K562 (cell line): Measurements from ENCODE around the gene HPS5. TPM values are rescaled to one million over a fixed set of nuclear protein-coding genes. Genes with fewer than 3 reads are reported as not detected.

Experiments used
- C11orf30 ChIP-seq: fragments of 450-650 bp; IDR thresholded peaks from 2 replicates; pipeline ENCODE4 v1.6.1; 2016; ENCODE audit warnings: low read depth, mild to moderate bottlenecking
- CBFA2T2 ChIP-seq: fragments of 450-650 bp; conservative IDR thresholded peaks from 2 replicates; pipeline ENCODE4 v1.6.1; 2017; ENCODE audit warnings: mild to moderate bottlenecking
- CBFB ChIP-seq: sonication (generic); formaldehyde crosslinking; IDR thresholded peaks from 2 replicates; pipeline ENCODE4 v1.4.0; 2020; ENCODE audit warnings: mild to moderate bottlenecking, missing genetic modification reagents
- CBX5 ChIP-seq: IDR thresholded peaks from 2 replicates; pipeline ENCODE4 v1.6.1; 2014; ENCODE audit warnings: low read depth, borderline replicate concordance
- CCNT2 ChIP-seq: IDR thresholded peaks from 2 replicates; pipeline ENCODE4 v1.6.1; 2011; ENCODE audit warnings: borderline replicate concordance, low read depth, mild to moderate bottlenecking, moderate library complexity, mixed read lengths, low read length; ENCODE audit not compliant: insufficient read length; ENCODE audit errors: extremely low read depth
- DACH1 ChIP-seq: fragments of 450-650 bp; IDR thresholded peaks from 2 replicates; pipeline ENCODE4 v1.6.1; 2018; ENCODE audit not compliant: partially characterized antibody
- ESRRA ChIP-seq: fragments of 450-650 bp; IDR thresholded peaks from 2 replicates; pipeline ENCODE4 v1.6.1; 2014; ENCODE audit warnings: low read depth, mild to moderate bottlenecking, moderate library complexity, borderline replicate concordance
- FOS ChIP-seq: IDR thresholded peaks from 3 replicates; pipeline ENCODE4 v1.6.1; 2011; ENCODE audit not compliant: insufficient read length; ENCODE audit errors: extremely low read depth
- FOXK2 ChIP-seq, 2 experiments: fragments of 450-650 bp; IDR thresholded peaks in 1 of 2; conservative IDR thresholded peaks in 1 of 2; 2 replicates each; pipeline ENCODE4 v1.6.1; 2016; ENCODE audit warnings: low read depth in 2 of 2, mild to moderate bottlenecking in 1 of 2
- HEY1 ChIP-seq: fragments of 250-450 bp; sonication (Bioruptor Pico); IDR thresholded peaks from 2 replicates; pipeline ENCODE4 v1.5.0; 2020; ENCODE audit warnings: mild to moderate bottlenecking, moderate library complexity, borderline replicate concordance
- JUND ChIP-seq, 2 experiments: IDR thresholded peaks; 2 replicates in 1 of 2; 3 replicates in 1 of 2; pipeline ENCODE4 v1.6.1; 2011; ENCODE audit warnings: borderline replicate concordance in 2 of 2, low read depth in 2 of 2, low read length in 2 of 2, improper control_type of control experiment in 1 of 2, missing biosample characterization in 1 of 2, missing genetic modification characterization in 1 of 2, missing genetic modification reagents in 1 of 2
- MCM7 ChIP-seq, 2 experiments: fragments of 450-650 bp; IDR thresholded peaks; 2 replicates each; pipeline ENCODE4 v1.6.1; 2016 to 2018
- MTF1 ChIP-seq: fragments of 250-450 bp; sonication (Bioruptor Pico); IDR thresholded peaks from 2 replicates; pipeline ENCODE4 v1.9.0; 2021; ENCODE audit warnings: moderate library complexity, mild to moderate bottlenecking, inconsistent platforms, borderline replicate concordance
- MYBL2 ChIP-seq, 2 experiments: fragments of 450-650 bp in 1 of 2; sonication (generic) in 1 of 2; formaldehyde crosslinking in 1 of 2; IDR thresholded peaks; 2 replicates each; pipeline versions ENCODE4 v1.6.1 to v1.8.1; 2017 to 2022; ENCODE audit warnings: borderline replicate concordance in 1 of 2, inconsistent platforms in 1 of 2, low read depth in 1 of 2, mild to moderate bottlenecking in 1 of 2, missing genetic modification reagents in 1 of 2, moderate library complexity in 1 of 2
- NFIX ChIP-seq: fragments of 250-450 bp; sonication (Bioruptor Pico); IDR thresholded peaks from 2 replicates; pipeline ENCODE4 v1.4.0; 2020; ENCODE audit warnings: low read depth, mild to moderate bottlenecking, moderate library complexity
- NR2C2 ChIP-seq, 2 experiments: fragments of 200-800 bp in 1 of 2; sonication (Bioruptor generic) in 1 of 2; sonication (generic) in 1 of 2; formaldehyde crosslinking in 1 of 2; IDR thresholded peaks; 2 replicates each; pipeline versions ENCODE4 v1.6.1 to v1.8.0; 2016 to 2022; ENCODE audit warnings: mild to moderate bottlenecking in 1 of 2, missing compliant biosample characterization in 1 of 2, missing genetic modification characterization in 1 of 2, missing genetic modification reagents in 1 of 2
- POU5F1 ChIP-seq: fragments of 150-350 bp; IDR thresholded peaks from 2 replicates; pipeline ENCODE4 v1.6.1; 2014; ENCODE audit warnings: borderline replicate concordance, low read length, low read depth, mild to moderate bottlenecking; ENCODE audit not compliant: partially characterized antibody
- PRDM10 ChIP-seq: fragments of 450-650 bp; IDR thresholded peaks from 2 replicates; pipeline ENCODE4 v1.6.1; 2018; ENCODE audit not compliant: partially characterized antibody
- STAT5A ChIP-seq: IDR thresholded peaks from 2 replicates; pipeline ENCODE4 v1.6.1; 2012; ENCODE audit warnings: low read length, inconsistent platforms, borderline replicate concordance
- TAF1 ChIP-seq: IDR thresholded peaks from 2 replicates; pipeline ENCODE4 v1.6.1; 2011; ENCODE audit warnings: mild to moderate bottlenecking, low read length, moderate library complexity; ENCODE audit not compliant: insufficient read depth, control insufficient read depth, severe bottlenecking; ENCODE audit errors: extremely low read depth
- TARDBP ChIP-seq: fragments of 450-650 bp; IDR thresholded peaks from 2 replicates; pipeline ENCODE4 v1.6.1; 2016
- U2AF2 ChIP-seq: fragments of 200-400 bp; formaldehyde crosslinking; optimal IDR thresholded peaks from 2 replicates; pipeline ENCODE3; 2017; ENCODE audit warnings: low read depth, mild to moderate bottlenecking, low read length
- ZBTB17 ChIP-seq: fragments of 450-650 bp; formaldehyde crosslinking; IDR thresholded peaks from 2 replicates; pipeline ENCODE4 v1.4.0; 2020; ENCODE audit warnings: mild to moderate bottlenecking
- ZEB2 ChIP-seq: fragments of 450-650 bp; IDR thresholded peaks from 2 replicates; pipeline ENCODE4 v1.6.1; 2016
- ZFP1 ChIP-seq: fragments of 450-650 bp; formaldehyde crosslinking; IDR thresholded peaks from 2 replicates; pipeline ENCODE4 v1.4.0; 2020; ENCODE audit warnings: mild to moderate bottlenecking, mixed read lengths
- ZNF197 ChIP-seq: fragments of 200-800 bp; sonication (Bioruptor generic); IDR thresholded peaks from 2 replicates; pipeline ENCODE4 v1.6.1; 2016; ENCODE audit warnings: low read depth, missing genetic modification characterization, missing compliant biosample characterization
- polyA plus RNA-seq, 8 experiments: library from polyadenylated mRNA; depleted of rRNA in 4 of 8; stranded (reverse) in 5 of 8; unstranded in 3 of 8; fragments of >200 nt; fragmentation: Nextera tagmentation in 2 of 8; fragmentation: Illumina TruSeq in 1 of 8; extraction: Ambion mirVana in 2 of 8; extraction: Trizol in 1 of 8; gene quantifications; 2 replicates each; pipeline versions ENCODE4 v1.2.1 to v1.2.3, GENCODE V29; 2011 to 2014; ENCODE audit warnings: inconsistent platforms in 1 of 8, missing spikeins in 1 of 8
- total RNA-seq, 7 experiments: library from RNA; depleted of rRNA in 6 of 7; stranded (reverse); fragments of >200 nt in 6 of 7; fragmentation: Illumina TruSeq in 2 of 7; extraction: Trizol in 2 of 7; gene quantifications; 2 replicates each; pipeline versions ENCODE4 v1.2.1 to v1.2.3, GENCODE V29; 2011 to 2021; ENCODE audit warnings: low replicate concordance in 1 of 7

HPS5 gene
- total and polyA plus RNA-seq, 9 of the 15 experiments (the other 6 are each of a cell fraction or from before 2014, with no cell fraction given) = 12.2 to 28.1 (median 16.8) TPM

DNA sequence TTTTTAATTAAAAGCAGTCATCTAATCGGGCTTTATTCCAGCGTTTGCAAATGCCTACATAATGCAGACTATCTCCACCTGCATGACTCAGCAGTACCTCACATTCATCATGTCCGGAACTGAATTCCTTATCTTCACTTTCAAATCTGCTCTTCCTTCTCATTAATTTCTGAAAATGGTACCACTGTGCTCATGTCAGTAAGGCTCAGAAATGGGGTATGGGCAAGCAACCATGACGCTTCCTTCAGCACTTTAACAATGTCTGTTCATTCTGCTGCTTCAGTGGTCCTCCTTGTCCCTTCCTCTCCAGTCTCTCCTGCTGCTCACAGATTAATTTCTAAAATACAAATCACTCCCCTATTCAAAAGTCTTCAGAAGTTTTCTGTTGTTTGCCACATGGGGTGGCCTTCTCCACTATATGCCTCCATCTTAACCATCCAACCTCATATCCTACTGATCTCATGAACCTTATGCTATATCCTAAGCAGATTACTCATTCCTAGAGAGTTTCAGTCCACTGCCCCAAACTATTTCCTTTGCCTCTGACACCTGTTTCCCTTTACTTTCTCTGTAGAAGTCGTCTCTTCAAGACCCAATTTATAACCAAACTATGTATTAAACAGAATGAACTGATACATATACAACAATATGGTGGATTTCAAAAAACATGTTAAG lies 7.4 kb upstream of the HPS5 start (continued):
- TF ChIP-seq MYBL2 (IDR thresholded peaks at IDR 0.05; ENCODE audit: low read depth) (no peak), MYBL2 (CRISPR knock-in tag; IDR thresholded peaks at IDR 0.05; ENCODE audit: borderline replicate concordance) (no peak), POU5F1 (no peak), ZNF197 (CRISPR knock-in tag) (no peak), MTF1 (CRISPR knock-in tag) (no peak), TAF1 (no peak), JUND (IDR thresholded peaks at IDR 0.05; ENCODE audit: borderline replicate concordance, low read depth, low read length) (peak; percentile 85), JUND (tag; IDR thresholded peaks at IDR 0.05; ENCODE audit: borderline replicate concordance, low read depth, low read length) (peak; percentile 87; the same call in 2 of the 3 replicates), MCM7 (IDR thresholded peaks at IDR 0.05) (no peak), FOS (no peak), CCNT2 (peak; percentile 28), PRDM10 (peak; percentile 12), CBX5 (no peak), ESRRA (no peak), HEY1 (CRISPR knock-in tag) (no peak), ZBTB17 (CRISPR knock-in tag) (no peak), DACH1 (no peak), STAT5A (no peak), FOXK2 (conservative IDR thresholded peaks at IDR 0.05 in 1 of 2, IDR thresholded peaks at IDR 0.05 in 1 of 2; ENCODE audit: low read depth in 2 of 2) (no peak), ZEB2 (peak; percentile 93), ZFP1 (CRISPR knock-in tag) (no peak), C11orf30 (peak; percentile 97), CBFA2T2 (no peak), TARDBP (no peak), CBFB (CRISPR knock-in tag) (no peak), NFIX (CRISPR knock-in tag) (no peak), NR2C2 (CRISPR knock-in tag; IDR thresholded peaks at IDR 0.05) (no peak), NR2C2 (tag; IDR thresholded peaks at IDR 0.05) (0 out of 2 replicates have a peak, but pooled peaks have one; percentile 24), U2AF2 (no peak)
